GM19240 (cell line): Measurements from ENCODE around the gene EEF2K.

ENCODE experiments used
- DNase-seq: peaks from one replicate; pipeline ENCODE4 v3.0.0; 2011; ENCODE audit warnings: low spot score; ENCODE audit not compliant: insufficient read length

EEF2K gene

DNA sequence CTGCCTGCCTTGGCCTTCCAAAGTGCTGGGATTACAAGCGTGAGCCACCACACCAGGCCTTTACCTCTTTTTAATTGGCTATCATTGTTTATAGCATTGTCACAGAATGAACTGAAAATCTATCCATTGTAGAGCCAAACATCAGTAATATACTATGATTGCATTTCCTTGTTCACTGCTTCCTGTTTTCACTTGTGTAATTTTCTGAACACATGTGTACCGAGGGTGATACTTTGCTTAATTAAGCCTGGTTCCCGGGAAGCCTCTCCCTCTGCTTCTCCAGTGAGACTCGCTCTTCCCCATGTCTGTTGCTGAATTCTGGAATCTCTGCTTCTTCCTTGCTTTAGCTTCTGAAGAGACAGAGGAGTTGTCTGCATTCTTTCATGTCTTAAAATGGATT is 124.2 kb downstream of the EEF2K start:
- DNase-seq = no peak

DNA sequence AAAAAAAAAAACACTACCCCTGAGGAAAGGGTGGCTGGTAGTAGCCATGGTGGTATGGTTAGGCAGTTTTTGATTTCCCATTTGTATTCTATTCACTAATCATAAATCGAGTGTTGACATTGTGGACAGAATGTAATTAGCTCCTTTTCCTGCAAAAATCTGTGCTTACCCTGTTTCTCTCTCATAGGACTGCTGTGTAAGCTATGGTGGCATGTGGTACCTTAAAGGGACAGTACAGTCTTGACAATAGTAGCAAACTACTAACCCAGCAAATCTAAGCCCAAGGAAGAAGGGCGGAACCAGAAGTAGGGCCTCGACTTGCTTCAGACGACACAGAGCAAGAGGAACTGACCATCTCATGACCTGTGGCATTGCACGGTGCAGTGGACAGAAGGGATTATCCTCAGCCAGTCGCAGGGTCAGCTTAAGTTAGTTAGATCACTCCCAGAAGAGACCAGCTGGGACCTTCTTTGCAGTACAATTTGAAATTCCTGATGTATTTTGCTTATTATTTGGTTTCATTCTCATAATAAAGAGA is 127.4 kb downstream of the EEF2K start:
- no peak for DNase-seq

DNA sequence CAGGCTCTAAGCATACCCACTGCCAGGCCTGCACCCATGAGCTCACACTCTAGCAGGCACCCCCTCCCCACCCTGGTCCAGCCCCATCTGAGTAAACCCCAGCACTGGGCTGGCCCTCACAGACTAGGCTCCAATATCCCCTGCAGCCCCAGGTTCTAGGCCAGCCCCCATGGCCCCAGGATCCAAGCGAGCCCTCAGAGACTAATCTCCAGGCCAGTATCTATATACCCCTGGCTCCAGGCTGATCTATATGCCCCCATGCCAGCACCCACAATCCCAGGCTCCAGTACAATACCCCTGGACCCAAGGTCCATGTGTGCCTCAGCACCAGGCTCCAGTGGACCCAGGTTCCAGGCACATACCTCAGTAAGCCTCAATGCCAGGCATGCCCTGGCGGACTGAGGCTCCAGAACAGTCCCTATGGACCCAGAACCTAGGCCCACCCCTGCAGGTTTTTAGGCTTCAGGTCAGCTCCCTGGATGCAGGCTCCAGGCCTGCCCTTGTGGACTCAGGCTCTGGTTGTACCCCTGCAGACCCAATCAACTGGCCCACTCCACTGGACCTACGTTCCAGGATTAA is 129.7 kb downstream of the EEF2K start:
- no peak for DNase-seq

DNA sequence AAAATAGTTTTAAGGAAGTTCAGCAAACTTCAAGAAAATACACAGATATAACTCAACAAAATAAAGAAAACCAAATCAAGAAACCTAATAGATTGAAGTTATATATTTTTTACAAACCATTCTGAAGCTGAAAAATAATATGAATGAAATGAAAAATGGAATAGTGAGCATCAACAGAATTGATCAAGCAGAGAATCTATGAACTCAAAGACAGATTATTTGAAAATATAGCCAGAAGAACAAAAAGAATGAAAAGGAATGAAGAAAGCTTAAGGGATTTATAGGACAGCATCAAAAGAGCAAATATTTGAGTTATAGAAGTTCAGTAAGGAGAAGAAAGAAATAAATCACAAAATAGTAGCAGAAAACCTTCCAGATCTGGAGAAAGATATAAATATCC is 130.5 kb downstream of the EEF2K start:
- no peak for DNase-seq

DNA sequence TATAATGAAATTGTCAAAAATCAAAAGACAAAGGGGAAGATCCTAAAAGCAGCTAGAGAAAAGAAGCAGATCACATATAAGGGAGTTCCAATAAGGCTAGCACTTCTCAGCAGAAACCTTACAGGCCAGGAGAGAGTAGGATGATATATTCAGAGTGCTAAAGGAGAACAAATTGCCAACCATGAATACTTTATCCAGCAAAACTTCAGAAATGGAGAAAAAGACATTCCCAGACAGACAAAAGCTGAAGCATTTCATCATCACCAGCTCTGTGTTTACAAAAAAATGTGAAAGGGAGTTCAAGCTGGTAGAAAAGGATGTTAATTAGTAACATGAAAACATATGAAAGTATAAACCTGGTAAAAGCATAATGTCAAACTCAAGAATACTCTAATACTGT is 131.0 kb downstream of the EEF2K start:
- DNase-seq = no peak

DNA sequence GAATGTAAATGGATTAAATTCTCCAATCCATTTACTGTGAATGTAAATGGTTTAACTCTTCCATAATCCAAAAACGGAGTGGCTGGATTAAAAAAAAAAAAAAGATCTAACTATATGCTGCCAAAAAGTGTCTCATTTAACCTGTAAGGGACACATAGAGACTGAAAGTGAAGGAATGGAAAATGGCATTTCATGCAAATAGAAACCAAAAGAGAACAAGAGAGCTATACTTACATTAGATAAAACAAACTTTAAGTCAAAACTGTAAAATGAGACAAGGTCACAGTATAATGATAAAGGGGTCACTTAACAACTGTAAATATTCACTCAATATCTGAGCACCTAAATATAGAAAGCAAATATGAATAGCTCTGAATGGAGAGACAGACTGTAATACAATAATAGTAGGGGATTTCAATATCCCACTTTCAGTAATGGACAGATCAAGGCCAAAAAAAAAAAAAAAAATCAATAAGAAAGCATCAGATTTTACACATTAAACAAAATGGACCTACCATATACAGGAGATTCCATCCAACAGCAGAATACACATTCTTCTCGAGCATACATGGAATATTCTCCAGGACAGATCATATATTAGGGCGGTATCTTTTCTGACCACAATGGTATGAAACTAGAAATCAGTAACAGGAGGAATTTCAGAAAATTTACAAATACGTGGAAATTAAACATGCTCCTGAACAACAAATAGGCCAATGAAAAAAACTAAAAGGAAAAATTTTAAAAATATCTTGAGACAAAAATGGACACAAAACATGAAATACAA is 132.0 kb downstream of the EEF2K start:
- DNase-seq = no peak
